ENCODE results near the gene IL34. TPM values are rescaled to one million over a fixed set of nuclear protein-coding genes. Genes with fewer than 3 reads are reported as not detected.

The IL34 gene
- total and polyA plus RNA-seq, 2 of the 13 experiments (the other 11 are each of a cell fraction or from before 2014, with no cell fraction given), result 1.2 to 1.3 TPM

GRCh38 chr16:70702624-70703023 lies 56.3 kb downstream of the IL34 start:
- DNase-seq (ENCODE audit: low spot score) (no peak), ATAC-seq (no peak), FAIRE-seq (no peak)
- Histone ChIP-seq H2AFZ (ENCODE audit: low read length) (no peak overlapping the region), H3K4me3 (replicated peaks in 1 of 3; ENCODE audit: insufficient read depth in 1 of 3, low read depth in 2 of 3, low read length in 3 of 3) (no peak overlapping the region), H4K20me1 (ENCODE audit: insufficient read depth, low read length) (no peaks in the 10 kb centered on the region), H3K4me2 (ENCODE audit: low read depth, low read length) (no peak overlapping the region), H3K9ac (ENCODE audit: insufficient read depth, low read depth, low read length) (peak overlapping the region; percentile 52; the same call in 1 of the 2 replicates), H3K36me3 (replicated peaks in 1 of 2; ENCODE audit: control insufficient read depth in 1 of 2, insufficient read depth in 2 of 2, low read length in 2 of 2) (peaks cover 5 to 8% of the 10 kb centered on the region in 2 experiments; a peak in 2 of 5 replicates), H3K79me2 (ENCODE audit: insufficient read depth, low read length) (no peaks in the 10 kb centered on the region), H3K27me3 (ENCODE audit: control insufficient read depth in 1 of 2, insufficient read depth in 2 of 2, low read length in 2 of 2) (no peaks in the 10 kb centered on the region), H3K27ac (ENCODE audit: extremely low read length, insufficient read depth, low read length) (no peak overlapping the region), H3K9me3 (ENCODE audit: low read length) (no peaks in the 10 kb centered on the region), H3K4me1 (ENCODE audit: insufficient read depth, low read length) (peaks cover 52% of the 10 kb centered on the region)
- POLR2A ChIA-PET, result interaction anchor here (1.1 to 7.0 kb wide), 10 partner anchors 9 to 68 kb away, joined by 3 to 134 read pairs (median 8); partner anchors contain the start of gene MTSS2
- WGBS (ENCODE audit: low lambda C conversion rate), result 81% methylated on average over 8 of the region's 8 CpGs
- TF ChIP-seq ZFP62 (CRISPR knock-in tag; IDR thresholded peaks at IDR 0.05), result no peak
- TF ChIP-seq ZNF543 (CRISPR knock-in tag; IDR thresholded peaks at IDR 0.05), result no peak
- no peak for TF ChIP-seq ZNF235 (CRISPR knock-in tag; IDR thresholded peaks at IDR 0.05; ENCODE audit: borderline replicate concordance)
- TF ChIP-seq THRA (CRISPR knock-in tag; IDR thresholded peaks at IDR 0.05; ENCODE audit: borderline replicate concordance), result peak; percentile 14; the same call in 1 of the 2 replicates
- TF ChIP-seq ZNF704 (CRISPR knock-in tag; IDR thresholded peaks at IDR 0.05; ENCODE audit: borderline replicate concordance), result 0 out of 2 replicates have a peak, but pooled peaks have one; percentile 17
- 0 out of 2 replicates have a peak, but pooled peaks have one; percentile 37 for TF ChIP-seq EED (CRISPR knock-in tag; IDR thresholded peaks at IDR 0.05)
- TF ChIP-seq HINFP (CRISPR knock-in tag; IDR thresholded peaks at IDR 0.05; ENCODE audit: low read depth), result no peak
- CTCF ChIA-PET (ENCODE audit: low intra/inter-chr PET ratio, low total read pairs), result interaction anchor here (1.6 to 2.9 kb wide), 2 partner anchors 36 to 68 kb away, joined by 16 to 27 read pairs; no protein-coding TSS in a partner anchor
- intact Hi-C loops (cut with micrococcal nuclease; ENCODE audit: unreplicated experiment) (loop anchor here (1.0 to 2.0 kb wide), 4 partner anchors 16 to 69 kb away; partner anchors contain the start of gene MTSS2), in situ Hi-C loops (cut with HindIII; ENCODE audit: extremely low pct_ligation_motif_present, low pct_unique_long_range_greater_than_20kb) (no loop called here)
- BruUV-seq (replicated peaks), result no TSS peak
